NT2/D1 (cell line): ENCODE measurements around the gene SNX6.
"Not testable (repeated sequence)": the region's sequence is repeated elsewhere in the genome, so short reads cannot be mapped to it uniquely, and the experiment has no call there.

Experiments
- DNase-seq: peaks from one replicate; pipeline ENCODE4 v3.0.0-alpha.2; 2011; ENCODE audit warnings: low read depth, low spot score
- H3K27me3 ChIP-seq: 2 replicates; pipeline ENCODE4 v1.6.0; 2011; ENCODE audit warnings: mild to moderate bottlenecking; ENCODE audit not compliant: insufficient read length, insufficient read depth
- H3K36me3 ChIP-seq: 2 replicates; pipeline ENCODE4 v1.6.1; 2011; ENCODE audit warnings: mild to moderate bottlenecking, low read length, mixed read lengths; ENCODE audit not compliant: insufficient read depth, insufficient read length
- H3K4me1 ChIP-seq: 2 replicates; pipeline ENCODE4 v1.5.1; 2011; ENCODE audit not compliant: insufficient read depth, insufficient read length
- H3K4me3 ChIP-seq: 2 replicates; pipeline ENCODE4 v1.5.1; 2011; ENCODE audit warnings: low read depth; ENCODE audit not compliant: insufficient read length
- H3K9ac ChIP-seq: 2 replicates; pipeline ENCODE4 v1.6.0; 2011; ENCODE audit warnings: low read depth; ENCODE audit not compliant: insufficient read length
- H3K9me3 ChIP-seq: 2 replicates; pipeline ENCODE4 v1.5.1; 2011; ENCODE audit warnings: mild to moderate bottlenecking, low read length; ENCODE audit not compliant: insufficient read depth
- SUZ12 ChIP-seq: IDR thresholded peaks from 2 replicates; pipeline ENCODE4 v1.6.1; 2011; ENCODE audit not compliant: insufficient read length, insufficient read depth; ENCODE audit errors: extremely low read depth
- YY1 ChIP-seq: IDR thresholded peaks from 2 replicates; pipeline ENCODE4 v1.6.1; 2011; ENCODE audit not compliant: insufficient read length, insufficient read depth
- ZNF274 ChIP-seq: IDR thresholded peaks from 2 replicates; pipeline ENCODE4 v1.6.1; 2011; ENCODE audit warnings: mild to moderate bottlenecking, low read depth, low read length

The SNX6 gene

DNA sequence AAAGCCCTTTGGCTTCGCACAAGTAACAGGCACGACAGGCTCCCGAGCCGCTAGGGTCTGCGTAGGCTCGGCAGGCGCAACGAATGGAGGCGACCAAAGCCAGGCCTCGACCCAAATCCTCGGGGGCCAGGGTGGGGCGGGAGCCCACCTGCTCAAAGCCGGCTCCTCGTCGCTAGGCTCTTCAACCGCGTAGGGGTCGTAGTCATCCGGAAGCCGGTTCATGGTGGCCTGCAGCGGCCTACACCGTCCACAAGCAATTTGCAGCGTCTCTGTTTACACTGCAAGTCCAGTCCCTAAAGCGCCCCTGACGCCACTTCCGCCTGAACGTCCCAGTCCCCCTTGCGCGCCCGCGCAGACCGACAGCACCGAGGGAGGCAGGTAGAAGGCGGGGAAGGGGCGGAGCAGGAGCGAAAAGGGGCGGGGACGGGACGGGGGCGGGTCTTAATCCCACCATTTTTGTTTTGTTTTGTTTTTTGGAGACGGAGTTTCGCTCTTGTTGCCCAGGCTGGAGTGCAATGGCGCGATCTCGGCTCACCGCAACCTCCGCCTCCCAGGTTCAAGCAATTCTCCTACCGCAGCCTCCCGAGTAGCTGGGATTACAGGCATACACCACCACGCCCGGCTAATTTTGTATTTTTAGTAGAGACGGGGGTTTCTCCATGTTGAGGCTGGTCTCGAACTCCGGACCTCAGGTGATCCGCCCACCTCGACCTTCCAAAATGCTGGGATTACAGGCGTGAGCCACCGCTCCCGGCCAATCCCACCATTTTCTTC, 90.4 kb downstream of the SNX6 start, which contains the start of gene EAPP:
Gene EAPP (minus strand): TSS at position 295 of the 774 bp plus-strand sequence. CDS start 73 bp downstream, at position 222.
- H3K4me1 ChIP-seq, result peaks cover 2% of the 10 kb centered on the region
- no peaks in the 10 kb centered on the region for H3K27me3 ChIP-seq
- peak; percentile 89 for DNase-seq
- H3K36me3 ChIP-seq, result peaks cover 10% of the 10 kb centered on the region
- TF ChIP-seq ZNF274, result no peak
- TF ChIP-seq YY1, result no peak
- no peak for TF ChIP-seq SUZ12
- H3K9me3 ChIP-seq, result no peaks in the 10 kb centered on the region
- H3K9ac ChIP-seq, result peak within 1 kb of the TSS; percentile 93
- peak within 1 kb of the TSS; percentile 91 for H3K4me3 ChIP-seq

DNA sequence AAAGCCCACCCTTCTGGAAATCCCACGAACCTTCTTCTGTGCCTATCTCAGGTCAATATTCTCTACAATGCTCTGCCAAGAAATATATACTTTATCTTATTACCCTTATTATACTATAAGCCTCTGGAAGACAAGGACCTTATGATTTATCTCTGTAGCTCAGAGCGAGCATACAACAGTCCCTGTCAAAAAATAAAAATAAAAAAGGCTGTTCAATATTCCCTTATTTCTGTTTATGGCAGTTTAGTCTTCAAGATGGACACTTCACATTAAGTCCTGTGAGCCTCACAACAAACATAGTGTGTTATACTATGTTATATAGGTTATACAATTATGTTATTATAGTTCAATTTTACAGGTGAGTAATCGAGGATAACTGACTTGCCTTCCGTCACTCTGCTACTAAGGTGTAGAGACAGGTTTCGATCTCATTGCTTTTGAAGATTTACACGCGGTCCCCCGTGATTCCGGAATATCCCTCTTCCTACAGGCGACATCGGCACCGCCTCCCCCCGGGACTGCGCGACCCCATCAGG, 91.0 kb downstream of the SNX6 start:
- peak overlapping the region; percentile 91 for H3K4me3 ChIP-seq
- peaks cover 10% of the 10 kb centered on the region for H3K36me3 ChIP-seq
- no peak for TF ChIP-seq ZNF274
- DNase-seq, result no peak
- H3K27me3 ChIP-seq, result no peaks in the 10 kb centered on the region
- peaks cover 2% of the 10 kb centered on the region for H3K4me1 ChIP-seq
- H3K9ac ChIP-seq, result peak overlapping the region; percentile 93
- H3K9me3 ChIP-seq, result no peaks in the 10 kb centered on the region

DNA sequence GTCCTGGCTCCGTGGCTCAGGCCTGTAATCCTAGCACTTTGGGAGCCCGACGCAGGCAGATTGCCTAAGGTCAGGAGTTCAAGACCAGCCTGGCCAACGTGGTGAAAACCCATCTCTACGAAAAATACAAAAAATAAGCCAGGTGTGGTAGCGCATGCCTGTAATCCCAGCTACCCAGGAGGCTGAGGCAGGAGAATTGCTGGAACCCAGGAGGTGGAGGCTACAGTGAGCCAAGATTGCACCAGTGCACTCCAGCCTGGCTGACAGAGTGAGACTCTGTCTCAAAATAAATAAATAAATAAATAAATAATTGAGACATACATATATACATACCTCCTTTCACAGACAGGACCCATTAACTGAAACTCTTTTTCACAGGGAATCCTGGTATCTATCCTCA, 91.9 kb downstream of the SNX6 start:
- H3K36me3 ChIP-seq, result peaks cover 10% of the 10 kb centered on the region
- H3K9ac ChIP-seq, H3K4me3 ChIP-seq, H3K9me3 ChIP-seq, H3K4me1 ChIP-seq, H3K27me3 ChIP-seq, DNase-seq: not testable (repeated sequence)

DNA sequence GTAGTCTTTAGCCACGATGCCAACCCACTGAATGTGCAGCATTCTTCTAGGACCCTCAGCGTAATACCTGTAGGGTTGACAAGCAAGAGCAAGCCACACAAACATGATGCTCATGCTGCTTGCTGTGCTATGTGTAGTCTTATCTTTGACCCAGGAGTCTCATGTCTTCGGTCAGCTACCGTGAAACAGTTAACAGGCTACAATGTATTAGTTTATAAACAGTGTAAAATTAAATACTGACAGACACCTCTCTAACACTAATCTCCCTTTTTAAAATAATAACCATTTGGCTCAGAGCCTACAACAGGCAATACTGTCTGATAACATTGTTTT, 92.3 kb downstream of the SNX6 start:
- Histone ChIP-seq H3K9me3 (no peaks in the 10 kb centered on the region), H3K4me3 (no peak overlapping the region), H3K36me3 (peaks cover 13% of the 10 kb centered on the region), H3K4me1 (peaks cover 2% of the 10 kb centered on the region), H3K9ac (no peak overlapping the region), H3K27me3 (no peaks in the 10 kb centered on the region)
- TF ChIP-seq SUZ12 (no peak), YY1 (no peak), ZNF274 (no peak)
- no peak for DNase-seq

DNA sequence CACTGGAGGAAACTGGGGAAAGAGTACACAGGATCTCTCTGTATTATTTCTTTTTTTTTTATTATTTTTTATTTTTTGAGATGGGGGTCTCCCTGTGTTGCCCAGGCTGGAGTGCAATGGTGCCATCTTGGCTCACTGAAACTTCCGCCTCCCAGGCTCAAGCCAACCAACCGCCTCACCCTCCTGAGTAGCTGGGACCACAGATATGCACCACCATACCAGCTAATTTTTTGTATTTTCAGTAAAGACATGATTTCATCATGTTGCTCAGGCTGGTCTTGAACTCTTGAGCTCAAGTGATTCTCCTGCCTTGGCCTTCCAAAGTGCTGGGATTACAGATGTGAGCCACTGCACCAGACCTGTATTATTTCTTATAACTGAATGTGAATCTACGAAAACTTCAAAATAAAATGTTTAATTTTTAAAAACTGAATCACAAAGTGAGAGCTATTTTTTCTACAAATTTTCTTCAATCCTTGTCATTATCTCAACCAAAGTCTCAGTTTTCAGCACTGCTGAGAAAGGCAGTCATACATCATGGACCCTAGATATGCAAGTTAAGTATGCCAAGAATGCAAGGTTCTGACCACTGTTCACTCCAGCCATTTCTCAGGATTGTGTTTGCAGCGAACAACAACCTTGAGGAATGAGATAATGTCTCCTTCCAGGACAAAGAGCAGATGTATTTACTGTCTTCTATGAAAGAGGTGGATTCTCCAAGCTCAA, 92.8 kb downstream of the SNX6 start:
- no peak for DNase-seq

DNA sequence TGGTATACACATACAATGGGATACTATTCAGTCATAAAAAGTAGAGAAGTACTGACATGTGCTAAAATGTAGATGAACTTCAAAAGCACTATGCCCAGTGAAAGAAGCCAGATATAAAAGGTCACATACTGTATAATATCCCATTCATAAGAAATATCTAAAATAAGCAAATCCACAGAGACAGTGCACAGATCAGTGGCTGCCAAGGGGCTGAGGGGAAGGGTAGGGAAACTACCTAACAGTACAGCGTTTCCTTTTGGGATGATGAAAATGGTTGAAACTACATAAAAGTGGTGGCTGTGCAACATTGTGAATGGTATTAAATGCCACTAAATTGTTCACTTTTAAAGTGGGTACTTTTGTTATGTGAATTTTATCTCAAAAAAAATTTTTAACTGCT, 102.4 kb downstream of the SNX6 start:
- no peak overlapping the region for H3K9ac ChIP-seq
- no peaks in the 10 kb centered on the region for H3K4me1 ChIP-seq
- H3K4me3 ChIP-seq, result no peak overlapping the region
- H3K36me3 ChIP-seq, result peaks cover 45% of the 10 kb centered on the region
- DNase-seq, result no peak
- H3K9me3 ChIP-seq, result no peaks in the 10 kb centered on the region
- H3K27me3 ChIP-seq, result no peaks in the 10 kb centered on the region
- TF ChIP-seq YY1, result no peak
- no peak for TF ChIP-seq ZNF274
- TF ChIP-seq SUZ12, result no peak

More for the DNA sequence above, 92.8 kb downstream of the SNX6 start:
- TF ChIP-seq YY1 (no peak), SUZ12 (no peak), ZNF274 (no peak)
- Histone ChIP-seq H3K9me3 (no peaks in the 10 kb centered on the region), H3K4me3 (no peak overlapping the region), H3K4me1 (peaks cover 2% of the 10 kb centered on the region), H3K9ac (no peak overlapping the region), H3K27me3 (no peaks in the 10 kb centered on the region), H3K36me3 (peaks cover 19% of the 10 kb centered on the region)

DNA sequence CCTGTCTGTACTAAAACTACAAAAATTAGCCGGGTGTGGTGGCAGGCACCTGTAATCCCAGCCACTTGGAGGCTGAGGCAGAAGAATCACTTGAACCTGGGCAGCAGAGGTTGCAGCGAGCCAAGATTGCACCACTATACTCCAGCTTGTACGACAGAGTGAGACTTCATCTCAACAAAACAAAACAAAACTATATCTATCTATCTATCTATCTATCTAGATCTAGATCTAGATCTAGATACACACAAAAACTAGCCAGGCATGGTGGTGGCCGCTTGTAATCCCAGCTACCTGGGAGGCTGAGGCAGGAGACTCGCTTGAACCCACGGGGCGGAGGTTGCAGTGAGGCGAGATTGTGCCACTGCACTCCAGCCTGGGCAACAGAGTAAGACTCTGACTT, 105.7 kb downstream of the SNX6 start:
- DNase-seq, H3K27me3 ChIP-seq, H3K4me3 ChIP-seq, H3K9me3 ChIP-seq, H3K4me1 ChIP-seq, H3K9ac ChIP-seq: not testable (repeated sequence)
- peaks cover 42% of the 10 kb centered on the region for H3K36me3 ChIP-seq

DNA sequence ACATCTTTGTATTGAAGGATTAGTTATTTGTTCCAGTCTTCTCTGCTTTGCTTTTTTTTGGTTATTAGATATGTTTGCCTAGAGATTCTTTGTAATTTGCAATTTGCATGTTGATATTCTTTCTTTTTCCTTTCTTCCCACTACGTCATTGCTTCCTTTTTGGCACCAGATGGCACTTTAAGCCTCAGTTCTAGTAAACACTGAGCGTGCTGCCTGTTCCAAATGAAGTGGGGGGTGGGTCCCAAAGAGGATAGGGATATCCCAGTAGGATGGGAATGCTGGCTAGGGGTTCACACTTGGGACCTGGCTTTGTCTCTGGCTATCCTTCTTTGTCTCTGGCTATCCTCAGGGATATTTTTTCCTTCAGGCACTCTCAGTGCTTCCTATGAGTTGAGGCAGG, 107.5 kb downstream of the SNX6 start:
- H3K4me1 ChIP-seq, result no peaks in the 10 kb centered on the region
- peaks cover 43% of the 10 kb centered on the region for H3K36me3 ChIP-seq

DNA sequence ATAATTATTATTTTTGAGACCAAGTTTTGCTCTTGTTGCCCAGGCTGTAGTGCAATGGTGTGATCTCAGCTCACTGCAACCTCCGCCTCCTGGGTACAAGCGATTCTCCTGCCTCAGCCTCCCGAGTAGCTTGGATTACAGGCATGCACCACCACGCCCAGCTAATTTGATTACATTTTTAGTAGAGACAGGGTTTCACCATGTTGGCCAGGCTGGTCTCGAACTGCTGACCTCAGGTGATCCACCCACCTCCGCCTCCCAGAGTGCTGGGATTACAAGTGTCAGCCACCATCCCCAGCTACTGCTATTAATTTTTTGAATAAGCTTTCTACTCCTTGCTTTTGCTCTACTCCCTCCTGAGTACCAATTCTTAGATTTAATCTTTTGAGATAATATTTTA, 108.9 kb downstream of the SNX6 start:
- not testable (repeated sequence) for H3K4me1 ChIP-seq, H3K4me3 ChIP-seq, H3K9ac ChIP-seq, H3K27me3 ChIP-seq, H3K9me3 ChIP-seq, DNase-seq
- peaks cover 40% of the 10 kb centered on the region for H3K36me3 ChIP-seq

More for the DNA sequence above, 107.5 kb downstream of the SNX6 start:
- no peak for DNase-seq
- no peaks in the 10 kb centered on the region for H3K27me3 ChIP-seq
- H3K4me3 ChIP-seq, result no peak overlapping the region
- H3K9ac ChIP-seq, result no peak overlapping the region
- TF ChIP-seq SUZ12 (no peak), ZNF274 (no peak), YY1 (no peak)
- H3K9me3 ChIP-seq, result no peaks in the 10 kb centered on the region

DNA sequence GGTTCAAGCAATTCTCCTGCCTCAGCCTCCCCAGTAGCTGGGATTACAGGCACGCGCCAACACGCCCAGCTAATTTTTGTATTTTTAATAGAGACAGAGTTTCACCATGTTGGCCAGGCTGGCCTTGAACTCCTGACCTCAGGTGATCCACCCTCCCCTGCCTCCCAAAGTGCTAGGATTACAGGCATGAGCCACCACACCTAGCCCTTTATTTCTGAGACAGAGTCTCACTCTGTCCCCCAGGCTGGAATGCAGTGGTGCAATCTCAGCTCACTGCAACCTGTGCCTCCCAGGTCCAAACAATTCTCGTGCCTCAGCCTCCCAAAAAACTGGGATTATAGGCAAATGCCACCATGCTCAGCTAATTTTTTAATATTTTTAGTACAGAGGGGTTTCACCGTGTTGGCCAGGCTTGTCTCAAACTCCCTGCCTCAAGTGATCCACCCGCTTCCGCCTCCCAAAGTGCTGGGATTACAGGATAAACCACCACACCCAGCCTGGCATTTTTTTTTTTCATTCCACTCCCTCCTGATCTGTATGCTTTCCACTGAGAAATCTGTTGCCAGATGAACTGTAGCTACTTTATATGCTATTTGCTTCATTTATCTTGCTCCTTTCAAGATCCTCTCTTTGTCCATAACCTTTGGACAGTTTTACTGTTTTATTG, 109.5 kb downstream of the SNX6 start:
- not testable (repeated sequence) for DNase-seq, H3K4me1 ChIP-seq, H3K4me3 ChIP-seq, H3K9ac ChIP-seq, H3K9me3 ChIP-seq, H3K27me3 ChIP-seq
- H3K36me3 ChIP-seq, result peaks cover 40% of the 10 kb centered on the region
